Keratinocyte (primary cell): ENCODE measurements around the gene DPP10. TPM values are rescaled to one million over a fixed set of nuclear protein-coding genes. Genes with fewer than 3 reads are reported as not detected.

Experiments used
- DNase-seq: peaks from one replicate; pipeline ENCODE4 v3.0.0-alpha.2; 2011; ENCODE audit warnings: low read depth, missing footprints, low spot score
- FAIRE-seq: peaks from 2 replicates; lab custom pipeline; 2011; peaks lifted over from hg19 to GRCh38; lab: Jason Lieb, UNC
- H2AFZ ChIP-seq: 2 replicates; pipeline ENCODE4 v1.6.0; 2012; ENCODE audit warnings: low read length, control low read depth, inconsistent platforms; ENCODE audit not compliant: control insufficient read depth
- H3K27ac ChIP-seq: 2 replicates; pipeline ENCODE4 v1.5.1; 2011; ENCODE audit warnings: low read length; ENCODE audit not compliant: control insufficient read depth, insufficient read depth
- H3K27me3 ChIP-seq: 3 replicates; pipeline ENCODE4 v1.6.0; 2011; ENCODE audit warnings: low read length; ENCODE audit not compliant: control insufficient read depth, insufficient read depth; ENCODE audit errors: extremely low read depth
- H3K36me3 ChIP-seq, 2 experiments: 2 replicates in 1 of 2; 3 replicates in 1 of 2; pipeline ENCODE4 v1.5.1; 2011; ENCODE audit warnings: low read length in 2 of 2, mild to moderate bottlenecking in 1 of 2; ENCODE audit not compliant: control insufficient read depth in 2 of 2, insufficient read depth in 2 of 2; ENCODE audit errors: extremely low read depth in 1 of 2
- H3K4me1 ChIP-seq: 3 replicates; pipeline ENCODE4 v1.5.1; 2011; ENCODE audit warnings: low read length; ENCODE audit not compliant: control insufficient read depth, insufficient read depth; ENCODE audit errors: extremely low read depth
- H3K4me2 ChIP-seq: 3 replicates; pipeline ENCODE4 v1.6.0; 2011; ENCODE audit warnings: low read depth, low read length; ENCODE audit not compliant: control insufficient read depth, insufficient read depth; ENCODE audit errors: extremely low read depth
- H3K4me3 ChIP-seq, 3 experiments: fragments of 200-600 bp in 1 of 3; sonication (generic) in 1 of 3; 2 replicates in 2 of 3; 3 replicates in 1 of 3; pipeline ENCODE4 v1.5.1; 2011 to 2016; ENCODE audit warnings: low read length in 3 of 3, mild to moderate bottlenecking in 3 of 3, control low read depth in 2 of 3, inconsistent platforms in 1 of 3, low read depth in 1 of 3, mixed read lengths in 1 of 3, mixed run types in 1 of 3, moderate library complexity in 1 of 3; ENCODE audit not compliant: control insufficient read depth in 2 of 3, insufficient read depth in 2 of 3; ENCODE audit errors: extremely low read depth in 1 of 3
- H3K79me2 ChIP-seq: 2 replicates; pipeline ENCODE4 v1.6.0; 2012; ENCODE audit warnings: low read length; ENCODE audit not compliant: control insufficient read depth, insufficient read depth
- H3K9ac ChIP-seq: 3 replicates; pipeline ENCODE4 v1.6.0; 2011; ENCODE audit warnings: low read length; ENCODE audit not compliant: control insufficient read depth, insufficient read depth; ENCODE audit errors: extremely low read depth
- H3K9me1 ChIP-seq: 3 replicates; pipeline ENCODE4 v1.6.0; 2011; ENCODE audit warnings: low read length; ENCODE audit not compliant: control insufficient read depth, insufficient read depth; ENCODE audit errors: extremely low read depth
- H3K9me3 ChIP-seq: 2 replicates; pipeline ENCODE4 v1.5.1; 2012; ENCODE audit warnings: low read depth, low read length; ENCODE audit not compliant: control insufficient read depth
- H4K20me1 ChIP-seq: 3 replicates; pipeline ENCODE4 v1.6.0; 2011; ENCODE audit warnings: low read length; ENCODE audit not compliant: control insufficient read depth, insufficient read depth; ENCODE audit errors: extremely low read depth
- CTCF ChIP-seq, 3 experiments: IDR thresholded peaks in 1 of 3; conservative IDR thresholded peaks in 1 of 3; optimal IDR thresholded peaks in 1 of 3; 2 replicates in 2 of 3; 3 replicates in 1 of 3; pipeline versions ENCODE3 to v1.5.1; 2011; ENCODE audit warnings: low read length in 3 of 3, mild to moderate bottlenecking in 3 of 3, moderate library complexity in 2 of 3, control low read depth in 1 of 3, inconsistent platforms in 1 of 3; ENCODE audit not compliant: insufficient read depth in 2 of 3; ENCODE audit errors: extremely low read depth in 1 of 3
- EZH2 ChIP-seq: IDR thresholded peaks from one replicate; pipeline ENCODE4 v1.6.1; 2012; ENCODE audit warnings: inconsistent platforms, mild to moderate bottlenecking, low read length, moderate library complexity
- dilution Hi-C: fragments of 300-500 bp; cut with MboI; formaldehyde crosslinking; loops from one replicate; pipeline ENCODE4 v1.7.0; 2020; ENCODE audit warnings: low sequenced_read_pairs; ENCODE audit not compliant: extremely low pct_ligation_motif_present
- polyA plus RNA-seq, 5 experiments: library from polyadenylated mRNA; depleted of rRNA in 3 of 5; stranded (reverse) in 3 of 5; stranded (forward) in 1 of 5; unstranded in 1 of 5; fragments of >200 nt; gene quantifications; 1 replicate in 1 of 5; 2 replicates in 3 of 5; 3 replicates in 1 of 5; pipeline versions ENCODE4 v1.2.1 to v1.2.3, GENCODE V29; 2011 to 2012; ENCODE audit warnings: missing spikeins in 2 of 5, low read depth in 1 of 5, low replicate concordance in 1 of 5

DPP10 gene
- polyA plus RNA-seq, 1 donor (not counting 4 experiments of a cell fraction or from before 2014, with no cell fraction given): not detected

- Histone ChIP-seq H4K20me1 (no peaks in the 10 kb centered on the region), H3K79me2 (no peaks in the 10 kb centered on the region), H3K4me1 (no peaks in the 10 kb centered on the region), H3K36me3 (no peaks in the 10 kb centered on the region), H3K4me2 (no peak overlapping the region), H2AFZ (no peak overlapping the region), H3K9me1 (no peaks in the 10 kb centered on the region), H3K9ac (no peak overlapping the region), H3K9me3 (no peaks in the 10 kb centered on the region), H3K27me3 (no peaks in the 10 kb centered on the region), H3K4me3 (no peak overlapping the region), H3K27ac (no peak overlapping the region)
- DNase-seq: no peak
- dilution Hi-C loops: no loop called here
- no peak for TF ChIP-seq CTCF (optimal IDR thresholded peaks at IDR 0.05 in 1 of 3, IDR thresholded peaks at IDR 0.05 in 1 of 3, conservative IDR thresholded peaks at IDR 0.05 in 1 of 3; ENCODE audit: extremely low read depth in 1 of 3, insufficient read depth in 2 of 3, low read length in 3 of 3)
- TF ChIP-seq EZH2: no peak
- no peak for FAIRE-seq
Observed at GRCh38 chr2:114496959-114497358, 54.5 kb downstream of the DPP10 start.

GRCh38 chr2:114499101-114499500, 56.7 kb downstream of the DPP10 start:
- Histone ChIP-seq H2AFZ (no peak overlapping the region), H3K27ac (no peak overlapping the region), H3K9me3 (no peaks in the 10 kb centered on the region), H3K36me3 (no peaks in the 10 kb centered on the region), H4K20me1 (no peaks in the 10 kb centered on the region), H3K4me1 (no peaks in the 10 kb centered on the region), H3K9me1 (no peaks in the 10 kb centered on the region), H3K4me2 (no peak overlapping the region), H3K79me2 (no peaks in the 10 kb centered on the region), H3K9ac (no peak overlapping the region), H3K4me3 (no peak overlapping the region), H3K27me3 (no peaks in the 10 kb centered on the region)
- FAIRE-seq: no peak
- no peak for DNase-seq
- TF ChIP-seq EZH2 (no peak), CTCF (optimal IDR thresholded peaks at IDR 0.05 in 1 of 3, IDR thresholded peaks at IDR 0.05 in 1 of 3, conservative IDR thresholded peaks at IDR 0.05 in 1 of 3; ENCODE audit: extremely low read depth in 1 of 3, insufficient read depth in 2 of 3, low read length in 3 of 3) (no peak)
- dilution Hi-C loops: no loop called here
